ENCODE results near the gene HAPLN3.

The HAPLN3 gene

DNA sequence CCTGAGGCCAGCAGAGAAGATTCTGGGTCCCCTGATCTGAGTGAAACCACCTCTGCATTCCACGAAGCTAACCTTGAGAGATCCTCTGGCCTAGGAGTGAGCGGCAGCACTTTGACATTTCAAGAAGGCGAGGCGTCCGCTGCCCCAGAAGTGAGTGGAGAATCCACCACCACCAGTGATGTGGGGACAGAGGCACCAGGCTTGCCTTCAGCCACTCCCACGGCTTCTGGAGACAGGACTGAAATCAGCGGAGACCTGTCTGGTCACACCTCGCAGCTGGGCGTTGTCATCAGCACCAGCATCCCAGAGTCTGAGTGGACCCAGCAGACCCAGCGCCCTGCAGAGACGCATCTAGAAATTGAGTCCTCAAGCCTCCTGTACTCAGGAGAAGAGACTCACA lies 36.4 kb downstream of the HAPLN3 start:
- Histone ChIP-seq H3K36me3 (ENCODE audit: control insufficient read depth, insufficient read depth, low read length) (no peaks in the 10 kb centered on the region), H3K4me3 (replicated peaks; ENCODE audit: low read depth, low read length) (no peak overlapping the region), H3K27me3 (replicated peaks; ENCODE audit: control insufficient read depth, insufficient read depth, low read length) (peaks cover 2% of the 10 kb centered on the region; the same call in 1 of the 2 replicates)
- no peak for DNase-seq (ENCODE audit: extremely low read depth, insufficient read length)
- TF ChIP-seq, protein P1, sequence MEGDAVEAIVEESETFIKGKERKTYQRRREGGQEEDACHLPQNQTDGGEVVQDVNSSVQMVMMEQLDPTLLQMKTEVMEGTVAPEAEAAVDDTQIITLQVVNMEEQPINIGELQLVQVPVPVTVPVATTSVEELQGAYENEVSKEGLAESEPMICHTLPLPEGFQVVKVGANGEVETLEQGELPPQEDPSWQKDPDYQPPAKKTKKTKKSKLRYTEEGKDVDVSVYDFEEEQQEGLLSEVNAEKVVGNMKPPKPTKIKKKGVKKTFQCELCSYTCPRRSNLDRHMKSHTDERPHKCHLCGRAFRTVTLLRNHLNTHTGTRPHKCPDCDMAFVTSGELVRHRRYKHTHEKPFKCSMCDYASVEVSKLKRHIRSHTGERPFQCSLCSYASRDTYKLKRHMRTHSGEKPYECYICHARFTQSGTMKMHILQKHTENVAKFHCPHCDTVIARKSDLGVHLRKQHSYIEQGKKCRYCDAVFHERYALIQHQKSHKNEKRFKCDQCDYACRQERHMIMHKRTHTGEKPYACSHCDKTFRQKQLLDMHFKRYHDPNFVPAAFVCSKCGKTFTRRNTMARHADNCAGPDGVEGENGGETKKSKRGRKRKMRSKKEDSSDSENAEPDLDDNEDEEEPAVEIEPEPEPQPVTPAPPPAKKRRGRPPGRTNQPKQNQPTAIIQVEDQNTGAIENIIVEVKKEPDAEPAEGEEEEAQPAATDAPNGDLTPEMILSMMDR (IDR thresholded peaks at IDR 0.05; ENCODE audit: insufficient read depth, low read length, poor library complexity, severe bottlenecking), result no peak

DNA sequence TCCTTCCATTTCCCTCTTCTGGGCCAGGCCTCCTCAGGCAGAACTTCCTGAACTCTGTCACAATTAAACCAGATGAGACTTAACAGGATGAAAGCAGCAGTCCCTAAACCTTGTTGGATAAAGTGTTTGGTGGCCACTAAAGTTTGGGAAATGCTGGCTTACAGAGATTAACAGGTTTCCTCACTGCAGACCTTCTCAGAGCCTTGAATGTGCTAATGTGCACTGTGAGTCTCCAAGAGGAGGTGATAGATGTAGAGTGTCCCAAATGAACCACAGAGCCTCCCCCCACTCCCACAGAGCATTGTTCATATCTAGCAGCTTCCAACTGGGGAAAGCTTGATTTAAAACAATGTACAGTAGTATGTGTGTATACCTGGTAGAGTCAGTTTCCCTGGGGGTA lies 42.9 kb downstream of the HAPLN3 start:
- Histone ChIP-seq H3K27me3 (replicated peaks; ENCODE audit: control insufficient read depth, insufficient read depth, low read length) (peaks cover 1% of the 10 kb centered on the region; the same call in 1 of the 2 replicates), H3K36me3 (ENCODE audit: control insufficient read depth, insufficient read depth, low read length) (no peaks in the 10 kb centered on the region), H3K4me3 (replicated peaks; ENCODE audit: low read depth, low read length) (no peak overlapping the region)
- no peak for DNase-seq (ENCODE audit: extremely low read depth, insufficient read length)
- TF ChIP-seq, protein P1 (IDR thresholded peaks at IDR 0.05; ENCODE audit: insufficient read depth, low read length, poor library complexity, severe bottlenecking), result no peak

DNA sequence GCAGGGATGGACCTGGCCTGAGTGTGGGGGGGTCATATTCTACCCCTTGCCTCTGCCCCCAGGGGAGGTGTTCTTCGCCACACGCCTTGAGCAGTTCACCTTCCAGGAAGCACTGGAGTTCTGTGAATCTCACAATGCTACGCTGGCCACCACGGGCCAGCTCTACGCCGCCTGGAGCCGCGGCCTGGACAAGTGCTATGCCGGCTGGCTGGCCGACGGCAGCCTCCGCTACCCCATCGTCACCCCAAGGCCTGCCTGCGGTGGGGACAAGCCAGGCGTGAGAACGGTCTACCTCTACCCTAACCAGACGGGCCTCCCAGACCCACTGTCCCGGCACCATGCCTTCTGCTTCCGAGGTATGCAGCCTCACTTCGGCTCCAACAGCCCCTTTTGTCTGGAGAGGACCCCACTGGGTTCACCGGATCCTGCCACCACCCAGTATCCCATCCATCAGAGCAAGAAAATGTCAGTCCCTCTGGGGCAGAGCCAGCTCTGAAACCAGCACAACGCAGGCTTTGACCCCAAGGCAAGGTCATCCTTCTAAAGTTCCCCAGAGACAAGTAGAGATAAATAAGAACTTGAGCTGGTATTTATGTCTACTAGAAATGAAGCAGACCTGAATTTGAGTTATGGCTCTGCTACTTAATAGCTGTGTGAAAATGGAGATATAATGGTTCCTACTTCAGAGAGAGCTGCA lies 45.8 kb downstream of the HAPLN3 start:
- Histone ChIP-seq H3K4me3 (replicated peaks; ENCODE audit: low read depth, low read length) (no peak overlapping the region), H3K36me3 (ENCODE audit: control insufficient read depth, insufficient read depth, low read length) (no peaks in the 10 kb centered on the region), H3K27me3 (replicated peaks; ENCODE audit: control insufficient read depth, insufficient read depth, low read length) (peaks cover 1% of the 10 kb centered on the region; the same call in 1 of the 2 replicates)
- no peak for DNase-seq (ENCODE audit: extremely low read depth, insufficient read length)
- TF ChIP-seq, protein P1 (IDR thresholded peaks at IDR 0.05; ENCODE audit: insufficient read depth, low read length, poor library complexity, severe bottlenecking), result no peak

DNA sequence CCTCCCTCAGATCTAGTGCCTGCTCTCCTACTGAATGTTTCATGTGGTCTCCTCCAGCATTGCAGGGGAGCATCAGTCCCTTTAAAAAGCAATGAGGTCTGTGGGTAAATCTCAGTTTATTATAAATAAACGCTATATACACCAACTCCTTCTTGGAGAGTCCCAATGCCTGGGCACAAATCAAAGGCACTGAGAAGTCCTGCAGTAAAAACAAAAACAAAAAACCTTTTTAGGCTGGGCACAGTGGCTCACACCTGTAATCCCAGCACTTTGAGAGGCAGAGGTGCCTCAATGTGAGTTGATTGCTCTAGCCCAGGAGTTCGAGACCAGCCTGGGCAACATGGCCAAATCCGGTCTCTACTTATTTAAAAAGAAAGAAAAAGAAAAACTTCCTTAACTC lies 47.1 kb downstream of the HAPLN3 start:
- no peaks in the 10 kb centered on the region for H3K36me3 ChIP-seq (ENCODE audit: control insufficient read depth, insufficient read depth, low read length)
- peaks cover 1% of the 10 kb centered on the region; the same call in 1 of the 2 replicates for H3K27me3 ChIP-seq (replicated peaks; ENCODE audit: control insufficient read depth, insufficient read depth, low read length)
- no peak for DNase-seq (ENCODE audit: extremely low read depth, insufficient read length)
- TF ChIP-seq, protein P1 (IDR thresholded peaks at IDR 0.05; ENCODE audit: insufficient read depth, low read length, poor library complexity, severe bottlenecking), result no peak
- H3K4me3 ChIP-seq (replicated peaks; ENCODE audit: low read depth, low read length), result no peak overlapping the region

DNA sequence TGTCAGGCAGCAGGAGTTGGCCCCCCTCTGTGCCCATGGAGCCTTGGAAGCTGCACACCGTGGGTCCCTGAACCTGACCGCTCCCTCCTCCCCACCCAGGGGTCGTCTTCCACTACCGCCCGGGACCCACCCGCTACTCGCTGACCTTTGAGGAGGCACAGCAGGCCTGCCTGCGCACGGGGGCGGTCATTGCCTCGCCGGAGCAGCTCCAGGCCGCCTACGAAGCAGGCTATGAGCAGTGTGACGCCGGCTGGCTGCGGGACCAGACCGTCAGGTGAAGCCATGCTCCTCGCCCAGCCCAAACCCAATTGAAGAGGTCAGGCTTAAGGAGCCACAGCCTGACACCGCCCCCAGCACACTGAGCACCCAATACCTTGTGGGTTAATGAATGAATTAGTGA lies 48.2 kb downstream of the HAPLN3 start:
- TF ChIP-seq, protein P1 (IDR thresholded peaks at IDR 0.05; ENCODE audit: insufficient read depth, low read length, poor library complexity, severe bottlenecking), result no peak
- Histone ChIP-seq H3K36me3 (ENCODE audit: control insufficient read depth, insufficient read depth, low read length) (no peaks in the 10 kb centered on the region), H3K27me3 (replicated peaks; ENCODE audit: control insufficient read depth, insufficient read depth, low read length) (peaks cover 1% of the 10 kb centered on the region; the same call in 1 of the 2 replicates), H3K4me3 (replicated peaks; ENCODE audit: low read depth, low read length) (no peak overlapping the region)
- no peak for DNase-seq (ENCODE audit: extremely low read depth, insufficient read length)

Measured in GM06990 (cell line).